Measurements from ENCODE around the gene ABITRAM. TPM values are rescaled to one million over a fixed set of nuclear protein-coding genes. Genes with fewer than 3 reads are reported as not detected.

Gene ABITRAM
- polyA plus RNA-seq, 1 donor from 2014 or later = 19.9 TPM

DNA sequence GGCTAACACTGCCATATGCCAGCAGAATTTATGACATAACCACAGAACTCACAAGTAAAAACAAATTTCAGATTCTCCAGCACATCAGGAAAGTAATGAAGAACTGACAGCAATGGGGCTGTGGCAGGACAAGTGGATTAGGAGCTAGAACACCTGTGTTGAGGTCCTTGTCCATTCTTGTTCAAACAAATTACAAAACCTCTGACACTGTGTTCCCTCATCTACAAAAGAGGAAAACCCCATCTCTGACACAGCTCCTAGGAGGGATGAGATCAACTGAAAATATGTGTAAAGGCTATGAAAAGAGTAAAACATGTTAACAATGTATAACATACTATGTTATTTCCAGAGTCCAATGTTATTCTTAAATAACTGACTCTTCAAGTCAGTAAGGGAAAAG is 23.8 kb upstream of the ABITRAM start:
- H3K27me3 ChIP-seq (ENCODE audit: insufficient read depth, low read depth, low read length) = no peaks in the 10 kb centered on the region
- TF ChIP-seq, protein P1, sequence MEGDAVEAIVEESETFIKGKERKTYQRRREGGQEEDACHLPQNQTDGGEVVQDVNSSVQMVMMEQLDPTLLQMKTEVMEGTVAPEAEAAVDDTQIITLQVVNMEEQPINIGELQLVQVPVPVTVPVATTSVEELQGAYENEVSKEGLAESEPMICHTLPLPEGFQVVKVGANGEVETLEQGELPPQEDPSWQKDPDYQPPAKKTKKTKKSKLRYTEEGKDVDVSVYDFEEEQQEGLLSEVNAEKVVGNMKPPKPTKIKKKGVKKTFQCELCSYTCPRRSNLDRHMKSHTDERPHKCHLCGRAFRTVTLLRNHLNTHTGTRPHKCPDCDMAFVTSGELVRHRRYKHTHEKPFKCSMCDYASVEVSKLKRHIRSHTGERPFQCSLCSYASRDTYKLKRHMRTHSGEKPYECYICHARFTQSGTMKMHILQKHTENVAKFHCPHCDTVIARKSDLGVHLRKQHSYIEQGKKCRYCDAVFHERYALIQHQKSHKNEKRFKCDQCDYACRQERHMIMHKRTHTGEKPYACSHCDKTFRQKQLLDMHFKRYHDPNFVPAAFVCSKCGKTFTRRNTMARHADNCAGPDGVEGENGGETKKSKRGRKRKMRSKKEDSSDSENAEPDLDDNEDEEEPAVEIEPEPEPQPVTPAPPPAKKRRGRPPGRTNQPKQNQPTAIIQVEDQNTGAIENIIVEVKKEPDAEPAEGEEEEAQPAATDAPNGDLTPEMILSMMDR (IDR thresholded peaks at IDR 0.05; ENCODE audit: poor library complexity, severe bottlenecking) = no peak
- TF ChIP-seq, protein P2, sequence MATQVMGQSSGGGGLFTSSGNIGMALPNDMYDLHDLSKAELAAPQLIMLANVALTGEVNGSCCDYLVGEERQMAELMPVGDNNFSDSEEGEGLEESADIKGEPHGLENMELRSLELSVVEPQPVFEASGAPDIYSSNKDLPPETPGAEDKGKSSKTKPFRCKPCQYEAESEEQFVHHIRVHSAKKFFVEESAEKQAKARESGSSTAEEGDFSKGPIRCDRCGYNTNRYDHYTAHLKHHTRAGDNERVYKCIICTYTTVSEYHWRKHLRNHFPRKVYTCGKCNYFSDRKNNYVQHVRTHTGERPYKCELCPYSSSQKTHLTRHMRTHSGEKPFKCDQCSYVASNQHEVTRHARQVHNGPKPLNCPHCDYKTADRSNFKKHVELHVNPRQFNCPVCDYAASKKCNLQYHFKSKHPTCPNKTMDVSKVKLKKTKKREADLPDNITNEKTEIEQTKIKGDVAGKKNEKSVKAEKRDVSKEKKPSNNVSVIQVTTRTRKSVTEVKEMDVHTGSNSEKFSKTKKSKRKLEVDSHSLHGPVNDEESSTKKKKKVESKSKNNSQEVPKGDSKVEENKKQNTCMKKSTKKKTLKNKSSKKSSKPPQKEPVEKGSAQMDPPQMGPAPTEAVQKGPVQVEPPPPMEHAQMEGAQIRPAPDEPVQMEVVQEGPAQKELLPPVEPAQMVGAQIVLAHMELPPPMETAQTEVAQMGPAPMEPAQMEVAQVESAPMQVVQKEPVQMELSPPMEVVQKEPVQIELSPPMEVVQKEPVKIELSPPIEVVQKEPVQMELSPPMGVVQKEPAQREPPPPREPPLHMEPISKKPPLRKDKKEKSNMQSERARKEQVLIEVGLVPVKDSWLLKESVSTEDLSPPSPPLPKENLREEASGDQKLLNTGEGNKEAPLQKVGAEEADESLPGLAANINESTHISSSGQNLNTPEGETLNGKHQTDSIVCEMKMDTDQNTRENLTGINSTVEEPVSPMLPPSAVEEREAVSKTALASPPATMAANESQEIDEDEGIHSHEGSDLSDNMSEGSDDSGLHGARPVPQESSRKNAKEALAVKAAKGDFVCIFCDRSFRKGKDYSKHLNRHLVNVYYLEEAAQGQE (IDR thresholded peaks at IDR 0.05; ENCODE audit: borderline replicate concordance) = no peak
- no peak for TF ChIP-seq SMC3 (conservative IDR thresholded peaks at IDR 0.05; ENCODE audit: poor library complexity)
- TF ChIP-seq RAD21 (conservative IDR thresholded peaks at IDR 0.05) = no peak
- TF ChIP-seq MXI1 (conservative IDR thresholded peaks at IDR 0.05; ENCODE audit: poor library complexity, severe bottlenecking) = no peak
- TF ChIP-seq TAF1 (IDR thresholded peaks at IDR 0.05; ENCODE audit: low read depth) = no peak
- TF ChIP-seq POLR2AphosphoS5 (IDR thresholded peaks at IDR 0.05) = no peak
- TF ChIP-seq EZH2 (IDR thresholded peaks at IDR 0.05; ENCODE audit: borderline replicate concordance, insufficient read depth, low read length, poor library complexity, severe bottlenecking) = no peak
- no peak for TF ChIP-seq EP300 (conservative IDR thresholded peaks at IDR 0.05; ENCODE audit: poor library complexity, severe bottlenecking)
- no peaks in the 10 kb centered on the region for H3K9me3 ChIP-seq (ENCODE audit: low read length)
- no peak overlapping the region for H3K4me3 ChIP-seq (ENCODE audit: low read length)
- H2AFZ ChIP-seq (ENCODE audit: low read depth, low read length) = no peak overlapping the region
- H3K9ac ChIP-seq (ENCODE audit: low read length) = no peak overlapping the region
- H3K9me2 ChIP-seq (ENCODE audit: insufficient read depth, low read length) = no peaks in the 10 kb centered on the region
- H4K20me1 ChIP-seq (ENCODE audit: insufficient read depth) = no peaks in the 10 kb centered on the region
- H3K79me2 ChIP-seq (replicated peaks; ENCODE audit: insufficient read depth, low read length) = no peaks in the 10 kb centered on the region
- H3K4me2 ChIP-seq (ENCODE audit: low read length) = no peak overlapping the region
- peaks cover 10% of the 10 kb centered on the region for H3K36me3 ChIP-seq (ENCODE audit: insufficient read depth, low read length)
- H3F3A ChIP-seq (ENCODE audit: insufficient read depth, low read length, poor library complexity, severe bottlenecking) = no peaks in the 10 kb centered on the region
- H3K27ac ChIP-seq (ENCODE audit: low read length) = no peak overlapping the region

DNA sequence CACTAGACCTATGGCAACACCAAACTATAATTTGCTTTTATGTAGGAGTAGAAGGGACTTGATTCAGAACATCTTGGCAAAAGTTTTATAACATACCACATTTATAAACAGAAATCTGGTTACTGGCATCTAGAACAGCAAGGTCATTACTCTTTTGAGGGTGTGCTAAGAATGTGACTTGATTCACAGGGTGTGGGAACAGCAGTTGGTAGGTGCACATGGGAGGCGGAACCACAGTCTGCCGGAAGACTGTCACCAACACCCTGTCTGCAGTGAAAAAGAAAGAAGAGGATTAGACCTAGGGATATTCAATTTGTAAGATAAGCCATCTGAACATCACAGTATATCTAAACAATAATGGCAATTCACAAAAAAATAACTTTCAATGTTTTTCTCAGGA is 23.3 kb upstream of the ABITRAM start:
- H3K27me3 ChIP-seq (ENCODE audit: insufficient read depth, low read depth, low read length) = no peaks in the 10 kb centered on the region
- H4K20me1 ChIP-seq (ENCODE audit: insufficient read depth) = no peaks in the 10 kb centered on the region
- TF ChIP-seq, protein P2 (IDR thresholded peaks at IDR 0.05; ENCODE audit: borderline replicate concordance) = no peak
- TF ChIP-seq, protein P1 (IDR thresholded peaks at IDR 0.05; ENCODE audit: poor library complexity, severe bottlenecking) = no peak
- no peak for TF ChIP-seq SMC3 (conservative IDR thresholded peaks at IDR 0.05; ENCODE audit: poor library complexity)
- no peak for TF ChIP-seq POLR2AphosphoS5 (IDR thresholded peaks at IDR 0.05)
- TF ChIP-seq TAF1 (IDR thresholded peaks at IDR 0.05; ENCODE audit: low read depth) = no peak
- no peak for TF ChIP-seq EP300 (conservative IDR thresholded peaks at IDR 0.05; ENCODE audit: poor library complexity, severe bottlenecking)
- TF ChIP-seq MXI1 (conservative IDR thresholded peaks at IDR 0.05; ENCODE audit: poor library complexity, severe bottlenecking) = no peak
- no peak for TF ChIP-seq EZH2 (IDR thresholded peaks at IDR 0.05; ENCODE audit: borderline replicate concordance, insufficient read depth, low read length, poor library complexity, severe bottlenecking)
- no peak for TF ChIP-seq RAD21 (conservative IDR thresholded peaks at IDR 0.05)
- H3K36me3 ChIP-seq (ENCODE audit: insufficient read depth, low read length) = peaks cover 15% of the 10 kb centered on the region
- no peaks in the 10 kb centered on the region for H3F3A ChIP-seq (ENCODE audit: insufficient read depth, low read length, poor library complexity, severe bottlenecking)
- H3K4me2 ChIP-seq (ENCODE audit: low read length) = no peak overlapping the region
- no peak overlapping the region for H2AFZ ChIP-seq (ENCODE audit: low read depth, low read length)
- no peaks in the 10 kb centered on the region for H3K9me2 ChIP-seq (ENCODE audit: insufficient read depth, low read length)
- no peak overlapping the region for H3K9ac ChIP-seq (ENCODE audit: low read length)
- no peaks in the 10 kb centered on the region for H3K9me3 ChIP-seq (ENCODE audit: low read length)
- no peak overlapping the region for H3K27ac ChIP-seq (ENCODE audit: low read length)
- no peak overlapping the region for H3K4me3 ChIP-seq (ENCODE audit: low read length)
- H3K79me2 ChIP-seq (replicated peaks; ENCODE audit: insufficient read depth, low read length) = no peaks in the 10 kb centered on the region
